ENCODE measurements around the gene NSFL1C. TPM values are rescaled to one million over a fixed set of nuclear protein-coding genes. Genes with fewer than 3 reads are reported as not detected.

The NSFL1C gene
- polyA plus RNA-seq, 1 of the 3 experiments (the other 2 are of a cell fraction) = 45.9 TPM

- Histone ChIP-seq H3K36me3 (replicated peaks in 1 of 2; ENCODE audit: control insufficient read depth in 1 of 2, insufficient read depth in 2 of 2, low read length in 1 of 2) (no peaks in the 10 kb centered on the region), H3F3A (replicated peaks; ENCODE audit: insufficient read depth) (peaks cover 29% of the 10 kb centered on the region), H3K9me2 (no peaks in the 10 kb centered on the region), H3K9ac (no peak overlapping the region), H3K9me3 (0 out of 2 replicates have a peak, but pooled peaks cover 6% of the 10 kb centered on the region), H2AFZ (ENCODE audit: low read depth) (peak overlapping the region; percentile 29; the same call in 1 of the 2 replicates), H3K4me1 (ENCODE audit: control insufficient read depth in 1 of 2, insufficient read depth in 2 of 2, low read depth in 1 of 2, low read length in 1 of 2) (no peaks in the 10 kb centered on the region; a peak in 2 of 4 replicates), H3K27ac (ENCODE audit: low read depth in 2 of 2, low read length in 1 of 2) (peak overlapping the region in 1 of 2 experiments; percentile 75; a peak in 3 of 4 replicates), H4K20me1 (ENCODE audit: insufficient read depth) (no peaks in the 10 kb centered on the region), H3K79me2 (ENCODE audit: insufficient read depth) (no peaks in the 10 kb centered on the region), H3K27me3 (ENCODE audit: insufficient read depth) (no peaks in the 10 kb centered on the region), H3K4me3 (ENCODE audit: low read depth in 2 of 2, low read length in 1 of 2) (no peak overlapping the region), H3K4me2 (peak overlapping the region; percentile 14; the same call in 1 of the 2 replicates)
- 40% methylated on average over 4 of the region's 4 CpGs for WGBS (ENCODE audit: low lambda C conversion rate)
- TF ChIP-seq GATA2 (CRISPR knock-in tag; IDR thresholded peaks at IDR 0.05) = no peak
- TF ChIP-seq NFIC (IDR thresholded peaks at IDR 0.05; ENCODE audit: borderline replicate concordance) = no peak
- no peak for TF ChIP-seq RXRA (IDR thresholded peaks at IDR 0.05; ENCODE audit: borderline replicate concordance, low read depth)
- no peak for TF ChIP-seq EZH2phosphoT487 (IDR thresholded peaks at IDR 0.05; ENCODE audit: borderline replicate concordance, low read depth)
- TF ChIP-seq REST (IDR thresholded peaks at IDR 0.05; ENCODE audit: low read depth, low read length) = no peak
- no peak for TF ChIP-seq NRF1 (IDR thresholded peaks at IDR 0.05; ENCODE audit: low read depth, low read length)
- TF ChIP-seq SIN3A (IDR thresholded peaks at IDR 0.05; ENCODE audit: borderline replicate concordance, low read depth, low read length) = no peak
- no peak for TF ChIP-seq FOXM1 (IDR thresholded peaks at IDR 0.05; ENCODE audit: low read depth)
- no peak for TF ChIP-seq TAF1 (IDR thresholded peaks at IDR 0.05; ENCODE audit: borderline replicate concordance, low read depth, low read length)
- no peak for TF ChIP-seq SMC3 (IDR thresholded peaks at IDR 0.05; ENCODE audit: low read depth, low read length)
- no peak for TF ChIP-seq EP300 (IDR thresholded peaks at IDR 0.05; ENCODE audit: borderline replicate concordance in 1 of 2, low read depth in 1 of 2, low read length in 1 of 2)
- TF ChIP-seq RFX5 (IDR thresholded peaks at IDR 0.05; ENCODE audit: low read length) = no peak
- TF ChIP-seq, protein P1, sequence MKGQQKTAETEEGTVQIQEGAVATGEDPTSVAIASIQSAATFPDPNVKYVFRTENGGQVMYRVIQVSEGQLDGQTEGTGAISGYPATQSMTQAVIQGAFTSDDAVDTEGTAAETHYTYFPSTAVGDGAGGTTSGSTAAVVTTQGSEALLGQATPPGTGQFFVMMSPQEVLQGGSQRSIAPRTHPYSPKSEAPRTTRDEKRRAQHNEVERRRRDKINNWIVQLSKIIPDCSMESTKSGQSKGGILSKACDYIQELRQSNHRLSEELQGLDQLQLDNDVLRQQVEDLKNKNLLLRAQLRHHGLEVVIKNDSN (IDR thresholded peaks at IDR 0.05; ENCODE audit: borderline replicate concordance, low read depth) = no peak
- ChIA-PET POLR2A (no interaction called here), CTCF (interaction anchor here (0.8 kb wide), 1 partner anchor 22 kb away, joined by 4 read pairs; no protein-coding TSS in a partner anchor)
- DNase-seq = no peak
Measured at GRCh38 chr20:1414982-1415381, 51.7 kb downstream of the NSFL1C start.

GRCh38 chr20:1405801-1406200 lies 60.8 kb downstream of the NSFL1C start:
- H3K36me3 ChIP-seq (replicated peaks in 1 of 2; ENCODE audit: control insufficient read depth in 1 of 2, insufficient read depth in 2 of 2, low read length in 1 of 2) = no peaks in the 10 kb centered on the region
- no peaks in the 10 kb centered on the region for H3K9me2 ChIP-seq
- no peak overlapping the region for H3K4me3 ChIP-seq (ENCODE audit: low read depth in 2 of 2, low read length in 1 of 2)
- no peaks in the 10 kb centered on the region for H3K79me2 ChIP-seq (ENCODE audit: insufficient read depth)
- H4K20me1 ChIP-seq (ENCODE audit: insufficient read depth) = no peaks in the 10 kb centered on the region
- CTCF ChIA-PET = interaction anchor here (1.3 kb wide), 1 partner anchor 98 kb away, joined by 5 read pairs; no protein-coding TSS in a partner anchor
- no peak overlapping the region for H3K4me2 ChIP-seq
- no peaks in the 10 kb centered on the region for H3K27me3 ChIP-seq (ENCODE audit: insufficient read depth)
- POLR2A ChIA-PET = no interaction called here
- no peaks in the 10 kb centered on the region for H3K9me3 ChIP-seq
- TF ChIP-seq PBX3 (IDR thresholded peaks at IDR 0.05) (no peak), NRF1 (IDR thresholded peaks at IDR 0.05; ENCODE audit: low read depth, low read length) (no peak), FOXJ3 (CRISPR knock-in tag; IDR thresholded peaks at IDR 0.05) (no peak), CTCF (IDR thresholded peaks at IDR 0.05) (no peak)
- TF ChIP-seq, protein P1 (IDR thresholded peaks at IDR 0.05; ENCODE audit: borderline replicate concordance, low read depth) = no peak
- WGBS (ENCODE audit: low lambda C conversion rate) = 5% methylated on average over 2 of the region's 2 CpGs
- H3F3A ChIP-seq (replicated peaks; ENCODE audit: insufficient read depth) = peaks cover under 1% of the 10 kb centered on the region
- no peak overlapping the region for H3K9ac ChIP-seq
- no peaks in the 10 kb centered on the region for H3K4me1 ChIP-seq (ENCODE audit: control insufficient read depth in 1 of 2, insufficient read depth in 2 of 2, low read depth in 1 of 2, low read length in 1 of 2)
- no peak overlapping the region for H2AFZ ChIP-seq (ENCODE audit: low read depth)
- no peak for DNase-seq
- no peak overlapping the region for H3K27ac ChIP-seq (ENCODE audit: low read depth in 2 of 2, low read length in 1 of 2)
